Measurements from ENCODE around the gene PXDN.

Gene PXDN

GRCh38 chr2:1603059-1603458, 141.3 kb downstream of the PXDN start:
- Histone ChIP-seq H3K9ac (ENCODE audit: low read length) (no peak overlapping the region), H3K4me1 (ENCODE audit: control insufficient read depth, low read depth, low read length) (peaks cover 11% of the 10 kb centered on the region), H3K4me3 (ENCODE audit: low read length) (no peak overlapping the region), H3K18ac (ENCODE audit: low read length) (no peak overlapping the region), H4K8ac (ENCODE audit: low read depth, low read length) (no peak overlapping the region), H3K56ac (ENCODE audit: low read length) (no peak overlapping the region), H3K4me2 (ENCODE audit: low read length) (no peak overlapping the region), H3K79me1 (ENCODE audit: low read length) (no peaks in the 10 kb centered on the region), H3K4ac (ENCODE audit: low read depth, low read length) (no peak overlapping the region), H3K27ac (ENCODE audit: low read depth, low read length) (no peak overlapping the region), H3K79me2 (ENCODE audit: control insufficient read depth, insufficient read depth, low read length) (no peaks in the 10 kb centered on the region), H3K36me3 (ENCODE audit: control insufficient read depth, insufficient read depth, low read length) (no peaks in the 10 kb centered on the region), H2AK5ac (ENCODE audit: low read length) (no peak overlapping the region), H3K27me3 (ENCODE audit: insufficient read depth, low read length, poor library complexity) (no peaks in the 10 kb centered on the region), H3K23ac (ENCODE audit: low read length) (no peak overlapping the region), H2BK15ac (replicated peaks; ENCODE audit: low read depth) (no peak overlapping the region), H2BK120ac (ENCODE audit: low read depth, low read length) (no peak overlapping the region), H4K5ac (ENCODE audit: low read length) (no peak overlapping the region), H2BK5ac (ENCODE audit: low read length) (no peak overlapping the region)
- no peak for DNase-seq
- no CpG with 5 or more reads among the region's 15 CpGs for WGBS (ENCODE audit: extremely low coverage, insufficient coverage, low lambda C conversion rate)

- Histone ChIP-seq H3K4ac (ENCODE audit: low read depth, low read length) (no peak overlapping the region), H3K9ac (ENCODE audit: low read length) (no peak overlapping the region), H3K27ac (ENCODE audit: low read depth, low read length) (no peak overlapping the region), H4K8ac (ENCODE audit: low read depth, low read length) (no peak overlapping the region), H3K27me3 (ENCODE audit: insufficient read depth, low read length, poor library complexity) (no peaks in the 10 kb centered on the region), H2BK15ac (replicated peaks; ENCODE audit: low read depth) (no peak overlapping the region), H3K4me3 (ENCODE audit: low read length) (no peak overlapping the region), H3K18ac (ENCODE audit: low read length) (no peak overlapping the region), H3K79me2 (ENCODE audit: control insufficient read depth, insufficient read depth, low read length) (no peaks in the 10 kb centered on the region), H3K23ac (ENCODE audit: low read length) (no peak overlapping the region), H2BK5ac (ENCODE audit: low read length) (no peak overlapping the region), H3K4me2 (ENCODE audit: low read length) (no peak overlapping the region), H4K5ac (ENCODE audit: low read length) (no peak overlapping the region), H3K36me3 (ENCODE audit: control insufficient read depth, insufficient read depth, low read length) (no peaks in the 10 kb centered on the region), H3K4me1 (ENCODE audit: control insufficient read depth, low read depth, low read length) (peaks cover 11% of the 10 kb centered on the region), H2BK120ac (ENCODE audit: low read depth, low read length) (no peak overlapping the region), H3K79me1 (ENCODE audit: low read length) (no peaks in the 10 kb centered on the region), H2AK5ac (ENCODE audit: low read length) (no peak overlapping the region), H3K56ac (ENCODE audit: low read length) (no peak overlapping the region)
- no CpG with 5 or more reads among the region's 15 CpGs for WGBS (ENCODE audit: extremely low coverage, insufficient coverage, low lambda C conversion rate)
- DNase-seq = no peak
These were observed 141.9 kb downstream of the PXDN start for GRCh38 chr2:1602278-1603010.

- Histone ChIP-seq H3K36me3 (ENCODE audit: control insufficient read depth, insufficient read depth, low read length) (no peaks in the 10 kb centered on the region), H3K79me1 (ENCODE audit: low read length) (no peaks in the 10 kb centered on the region), H3K79me2 (ENCODE audit: control insufficient read depth, insufficient read depth, low read length) (no peaks in the 10 kb centered on the region), H2BK15ac (replicated peaks; ENCODE audit: low read depth) (no peak overlapping the region), H3K4ac (ENCODE audit: low read depth, low read length) (no peak overlapping the region), H3K4me3 (ENCODE audit: low read length) (no peak overlapping the region), H3K4me1 (ENCODE audit: control insufficient read depth, low read depth, low read length) (peaks cover 10% of the 10 kb centered on the region), H2BK120ac (ENCODE audit: low read depth, low read length) (no peak overlapping the region), H3K4me2 (ENCODE audit: low read length) (no peak overlapping the region), H3K18ac (ENCODE audit: low read length) (no peak overlapping the region), H3K56ac (ENCODE audit: low read length) (peak overlapping the region; percentile 34), H3K27me3 (ENCODE audit: insufficient read depth, low read length, poor library complexity) (no peaks in the 10 kb centered on the region), H2BK5ac (ENCODE audit: low read length) (no peak overlapping the region), H4K5ac (ENCODE audit: low read length) (no peak overlapping the region), H2AK5ac (ENCODE audit: low read length) (no peak overlapping the region), H3K9ac (ENCODE audit: low read length) (no peak overlapping the region), H3K27ac (ENCODE audit: low read depth, low read length) (no peak overlapping the region), H3K23ac (ENCODE audit: low read length) (no peak overlapping the region), H4K8ac (ENCODE audit: low read depth, low read length) (no peak overlapping the region)
- DNase-seq = no peak
- no CpG with 5 or more reads among the region's 27 CpGs for WGBS (ENCODE audit: extremely low coverage, insufficient coverage, low lambda C conversion rate)
These were observed 142.6 kb downstream of the PXDN start for GRCh38 chr2:1601471-1602277.

- Histone ChIP-seq H3K27ac (ENCODE audit: low read depth, low read length) (no peak overlapping the region), H3K27me3 (ENCODE audit: insufficient read depth, low read length, poor library complexity) (no peaks in the 10 kb centered on the region), H2AK5ac (ENCODE audit: low read length) (no peak overlapping the region), H3K4me1 (ENCODE audit: control insufficient read depth, low read depth, low read length) (peaks cover 4% of the 10 kb centered on the region), H3K9ac (ENCODE audit: low read length) (no peak overlapping the region), H3K23ac (ENCODE audit: low read length) (no peak overlapping the region), H3K56ac (ENCODE audit: low read length) (no peak overlapping the region), H3K18ac (ENCODE audit: low read length) (no peak overlapping the region), H2BK5ac (ENCODE audit: low read length) (no peak overlapping the region), H3K4me2 (ENCODE audit: low read length) (no peak overlapping the region), H2BK120ac (ENCODE audit: low read depth, low read length) (no peak overlapping the region), H3K79me2 (ENCODE audit: control insufficient read depth, insufficient read depth, low read length) (no peaks in the 10 kb centered on the region), H2BK15ac (replicated peaks; ENCODE audit: low read depth) (no peak overlapping the region), H3K4me3 (ENCODE audit: low read length) (no peak overlapping the region), H3K79me1 (ENCODE audit: low read length) (no peaks in the 10 kb centered on the region), H3K36me3 (ENCODE audit: control insufficient read depth, insufficient read depth, low read length) (no peaks in the 10 kb centered on the region), H3K4ac (ENCODE audit: low read depth, low read length) (no peak overlapping the region), H4K5ac (ENCODE audit: low read length) (no peak overlapping the region), H4K8ac (ENCODE audit: low read depth, low read length) (no peak overlapping the region)
- no peak for DNase-seq
- WGBS (ENCODE audit: extremely low coverage, insufficient coverage, low lambda C conversion rate) = no CpG with 5 or more reads among the region's 5 CpGs
These were observed 143.3 kb downstream of the PXDN start for GRCh38 chr2:1601067-1601412.

GRCh38 chr2:1600191-1601066, 143.9 kb downstream of the PXDN start:
- no peak for DNase-seq
- peaks cover 3% of the 10 kb centered on the region for H3K4me1 ChIP-seq (ENCODE audit: control insufficient read depth, low read depth, low read length)
- no peaks in the 10 kb centered on the region for H3K79me1 ChIP-seq (ENCODE audit: low read length)
- H3K36me3 ChIP-seq (ENCODE audit: control insufficient read depth, insufficient read depth, low read length) = no peaks in the 10 kb centered on the region
- H3K27me3 ChIP-seq (ENCODE audit: insufficient read depth, low read length, poor library complexity) = no peaks in the 10 kb centered on the region
- H3K4ac ChIP-seq (ENCODE audit: low read depth, low read length) = no peak overlapping the region
- H3K23ac ChIP-seq (ENCODE audit: low read length) = no peak overlapping the region
- H3K27ac ChIP-seq (ENCODE audit: low read depth, low read length) = no peak overlapping the region
- no peak overlapping the region for H4K8ac ChIP-seq (ENCODE audit: low read depth, low read length)
- no peak overlapping the region for H2BK5ac ChIP-seq (ENCODE audit: low read length)
- no peak overlapping the region for H3K56ac ChIP-seq (ENCODE audit: low read length)
- H4K5ac ChIP-seq (ENCODE audit: low read length) = no peak overlapping the region
- no peak overlapping the region for H3K18ac ChIP-seq (ENCODE audit: low read length)
- H3K9ac ChIP-seq (ENCODE audit: low read length) = no peak overlapping the region
- no peak overlapping the region for H2BK120ac ChIP-seq (ENCODE audit: low read depth, low read length)
- no peak overlapping the region for H3K4me3 ChIP-seq (ENCODE audit: low read length)
- no peaks in the 10 kb centered on the region for H3K79me2 ChIP-seq (ENCODE audit: control insufficient read depth, insufficient read depth, low read length)
- no peak overlapping the region for H2AK5ac ChIP-seq (ENCODE audit: low read length)
- WGBS (ENCODE audit: extremely low coverage, insufficient coverage, low lambda C conversion rate) = no CpG with 5 or more reads among the region's 29 CpGs
- no peak overlapping the region for H3K4me2 ChIP-seq (ENCODE audit: low read length)
- H2BK15ac ChIP-seq (replicated peaks; ENCODE audit: low read depth) = no peak overlapping the region

Measured in mesendoderm (in vitro differentiated cells).